Measurements from ENCODE around the gene TRABD2A.

The TRABD2A gene

DNA sequence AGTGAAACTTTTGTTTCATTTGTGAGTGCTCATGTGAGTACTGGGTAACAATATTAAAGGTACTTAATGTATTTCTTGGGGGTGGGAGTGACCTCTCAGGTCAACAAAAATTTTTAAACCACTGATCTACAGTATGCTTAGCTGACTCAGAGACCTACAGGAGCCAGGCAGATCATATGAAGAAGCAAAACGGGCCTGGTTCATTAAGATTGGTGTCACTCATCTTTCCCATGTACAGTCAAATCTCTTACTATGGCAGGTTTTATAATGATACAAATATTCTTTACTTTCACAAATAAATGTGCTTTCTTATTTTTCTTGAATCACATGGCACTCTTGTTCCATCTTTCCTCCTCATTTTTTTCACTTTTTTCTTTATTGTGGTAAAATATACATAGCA is 16.9 kb upstream of the TRABD2A start:
- TF ChIP-seq, protein P1, sequence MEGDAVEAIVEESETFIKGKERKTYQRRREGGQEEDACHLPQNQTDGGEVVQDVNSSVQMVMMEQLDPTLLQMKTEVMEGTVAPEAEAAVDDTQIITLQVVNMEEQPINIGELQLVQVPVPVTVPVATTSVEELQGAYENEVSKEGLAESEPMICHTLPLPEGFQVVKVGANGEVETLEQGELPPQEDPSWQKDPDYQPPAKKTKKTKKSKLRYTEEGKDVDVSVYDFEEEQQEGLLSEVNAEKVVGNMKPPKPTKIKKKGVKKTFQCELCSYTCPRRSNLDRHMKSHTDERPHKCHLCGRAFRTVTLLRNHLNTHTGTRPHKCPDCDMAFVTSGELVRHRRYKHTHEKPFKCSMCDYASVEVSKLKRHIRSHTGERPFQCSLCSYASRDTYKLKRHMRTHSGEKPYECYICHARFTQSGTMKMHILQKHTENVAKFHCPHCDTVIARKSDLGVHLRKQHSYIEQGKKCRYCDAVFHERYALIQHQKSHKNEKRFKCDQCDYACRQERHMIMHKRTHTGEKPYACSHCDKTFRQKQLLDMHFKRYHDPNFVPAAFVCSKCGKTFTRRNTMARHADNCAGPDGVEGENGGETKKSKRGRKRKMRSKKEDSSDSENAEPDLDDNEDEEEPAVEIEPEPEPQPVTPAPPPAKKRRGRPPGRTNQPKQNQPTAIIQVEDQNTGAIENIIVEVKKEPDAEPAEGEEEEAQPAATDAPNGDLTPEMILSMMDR (IDR thresholded peaks at IDR 0.05) = no peak

DNA sequence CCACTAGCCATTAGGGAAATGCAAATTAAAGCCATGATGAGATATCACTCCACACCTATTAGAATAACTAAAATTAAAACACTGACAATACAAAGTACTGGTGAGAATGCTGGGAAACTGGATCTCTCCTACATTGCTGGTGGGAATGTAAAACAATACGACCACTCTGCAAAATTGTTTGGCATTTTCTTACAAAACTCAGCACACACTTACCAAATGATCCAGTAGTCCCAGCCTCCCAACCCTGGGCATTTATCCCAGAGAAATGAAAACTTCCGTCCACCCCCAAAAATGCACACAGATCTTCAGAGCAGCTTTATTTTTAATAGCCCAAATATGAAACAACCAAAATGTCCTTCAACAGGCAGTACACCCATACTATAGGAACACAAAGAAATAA is 15.7 kb upstream of the TRABD2A start:
- TF ChIP-seq, protein P1 (IDR thresholded peaks at IDR 0.05) = no peak

DNA sequence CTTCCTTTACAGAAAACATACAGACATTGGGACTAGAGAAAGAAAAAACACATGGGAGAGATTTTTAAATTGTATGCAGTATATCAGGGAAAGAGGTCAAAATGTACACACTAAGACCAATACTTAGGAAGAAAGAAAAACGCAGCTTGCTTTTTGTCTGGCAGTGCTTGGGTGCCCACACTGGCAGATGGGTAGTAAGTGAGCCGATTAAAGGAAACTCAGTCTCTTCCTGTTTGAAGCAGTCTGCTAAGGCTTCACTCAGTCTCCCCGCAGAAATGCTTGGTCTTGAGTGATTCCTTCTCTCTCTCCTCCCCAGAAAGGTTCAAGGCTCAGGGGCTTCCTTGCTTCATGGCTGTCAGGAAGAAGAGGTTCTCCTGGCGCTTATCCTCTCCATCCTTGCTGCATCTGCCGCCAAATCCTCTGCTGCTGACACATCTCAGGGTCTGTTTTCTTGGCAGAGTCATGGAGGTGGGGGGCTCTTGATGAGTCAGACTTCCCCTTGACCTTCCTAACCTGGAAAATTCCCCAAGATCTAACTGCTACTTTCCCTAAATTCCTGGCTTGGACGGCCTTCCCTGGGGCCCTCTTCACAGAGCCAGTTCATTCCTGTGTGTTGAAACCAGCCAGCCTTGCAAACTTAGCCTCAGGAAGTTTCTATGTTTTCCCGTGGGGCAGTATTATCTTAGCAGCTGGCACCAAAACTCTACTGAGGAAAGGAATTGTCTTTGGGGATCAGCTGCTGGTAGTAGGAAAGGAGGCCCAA is 14.1 kb upstream of the TRABD2A start:
- TF ChIP-seq, protein P1 (IDR thresholded peaks at IDR 0.05) = no peak

DNA sequence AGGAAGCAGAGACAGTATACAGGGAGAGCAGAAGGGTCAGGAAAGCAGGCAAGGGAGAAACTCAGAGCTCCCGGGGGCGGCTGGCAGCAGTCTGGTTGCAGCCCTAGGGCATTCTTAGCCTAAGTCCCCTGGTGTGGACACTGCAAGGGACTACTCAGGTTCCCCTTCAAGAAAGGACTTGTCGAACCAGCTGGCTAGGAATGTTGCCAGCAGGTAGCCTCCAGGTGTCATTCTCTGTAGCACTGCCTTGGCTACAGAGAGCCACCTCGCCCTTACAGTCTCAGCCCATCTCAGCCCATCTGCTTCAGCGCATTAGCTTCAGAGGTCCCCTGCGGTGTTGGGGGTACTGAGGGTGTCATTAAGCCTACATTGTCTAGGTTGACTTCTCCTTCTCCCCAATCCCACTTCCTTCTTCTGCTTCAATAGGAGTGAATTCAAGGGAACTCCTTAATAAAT is 13.3 kb upstream of the TRABD2A start:
- TF ChIP-seq, protein P1 (IDR thresholded peaks at IDR 0.05) = no peak

- TF ChIP-seq, protein P1 (IDR thresholded peaks at IDR 0.05) = no peak
Measured at GRCh38 chr2:84891355-84892010, 10.6 kb upstream of the TRABD2A start.

GRCh38 chr2:84889332-84889731 is 8.4 kb upstream of the TRABD2A start:
- TF ChIP-seq, protein P1 (IDR thresholded peaks at IDR 0.05) = no peak

DNA sequence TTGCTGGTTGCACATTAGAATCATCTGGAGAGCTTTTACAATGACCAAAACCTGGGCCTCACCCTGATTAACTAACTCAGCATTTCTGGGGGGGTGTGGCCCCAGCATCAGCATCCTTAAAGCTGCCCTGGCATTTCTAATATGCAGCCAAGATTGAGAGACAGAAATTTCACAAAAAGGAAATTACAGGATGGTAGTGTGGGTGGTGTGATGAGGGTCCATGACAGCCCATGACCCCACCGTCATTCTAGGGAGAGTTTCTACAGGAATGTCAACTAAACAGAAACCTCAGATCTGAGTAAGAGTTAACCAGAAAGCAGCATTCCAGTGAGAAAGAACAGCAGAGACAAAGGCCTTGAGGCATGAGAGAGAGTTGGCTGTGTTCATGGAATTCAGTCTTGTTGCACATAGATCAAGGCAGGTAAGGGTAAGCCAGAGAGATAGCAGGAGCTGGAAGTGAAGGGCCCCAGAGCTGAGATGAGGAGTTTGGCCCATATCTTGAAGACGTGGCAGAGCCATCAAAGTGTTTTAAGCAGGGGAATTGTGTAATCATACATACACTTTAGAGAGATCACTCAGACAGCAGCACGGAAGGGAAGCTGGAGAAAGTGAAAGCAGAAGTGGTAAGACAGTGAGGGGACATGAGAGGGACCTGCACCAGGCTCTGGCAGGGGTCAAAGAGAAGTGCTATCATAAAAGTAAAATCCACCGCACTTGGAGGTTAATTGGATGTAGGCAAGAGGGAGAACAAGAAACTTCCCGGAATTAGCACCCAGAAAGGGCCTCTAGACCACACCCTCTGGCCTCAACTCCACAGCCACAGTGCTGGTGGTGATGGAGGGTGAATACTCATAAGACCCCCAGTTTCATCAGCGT is 7.8 kb upstream of the TRABD2A start:
- TF ChIP-seq, protein P1 (IDR thresholded peaks at IDR 0.05) = no peak
